ENCODE measurements around the gene TRAF2.

TRAF2 gene

GRCh38 chr9:136963341-136963740 is 77.0 kb downstream of the TRAF2 start:
- no peak for ATAC-seq
- TF ChIP-seq TOX (CRISPR knock-in tag; IDR thresholded peaks at IDR 0.05; ENCODE audit: borderline replicate concordance), result no peak
- no peak for TF ChIP-seq SNAI2 (CRISPR knock-in tag; IDR thresholded peaks at IDR 0.05)
- TF ChIP-seq ZC3H10 (CRISPR knock-in tag; IDR thresholded peaks at IDR 0.05), result no peak
- no peak for TF ChIP-seq OSR1 (CRISPR knock-in tag; IDR thresholded peaks at IDR 0.05)

- no peak for ATAC-seq
Measured at GRCh38 chr9:136963751-136964150, 77.4 kb downstream of the TRAF2 start.

DNA sequence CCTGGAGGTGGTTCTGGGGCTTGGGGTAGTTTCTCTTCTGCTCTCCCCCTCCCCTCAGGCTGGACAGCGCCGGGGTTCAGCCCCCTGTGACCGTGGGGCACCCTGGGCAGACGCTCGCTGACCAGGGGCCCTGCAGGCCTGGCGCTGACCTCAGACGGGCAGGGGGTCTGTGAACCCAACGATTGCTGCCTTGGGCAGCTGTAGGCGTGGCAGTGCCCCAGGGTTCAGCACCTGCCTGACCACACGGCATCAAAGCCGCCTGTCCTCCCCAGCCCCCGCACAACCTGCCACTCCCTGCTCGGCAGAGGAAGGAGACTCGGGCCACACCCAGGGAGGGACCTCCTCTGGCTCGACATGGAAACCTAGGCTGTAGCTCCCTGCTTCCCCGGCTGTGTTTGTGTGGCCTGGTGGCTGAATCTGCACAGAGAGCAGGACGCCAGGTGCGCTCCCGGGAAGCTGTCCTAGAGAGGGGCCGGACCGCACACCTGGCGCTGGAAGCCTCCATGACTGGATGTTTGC is 77.9 kb downstream of the TRAF2 start:
- TF ChIP-seq OSR1 (CRISPR knock-in tag; IDR thresholded peaks at IDR 0.05), result no peak
- TF ChIP-seq ISL1 (CRISPR knock-in tag; IDR thresholded peaks at IDR 0.05), result no peak
- no peak for TF ChIP-seq BACH2 (CRISPR knock-in tag; IDR thresholded peaks at IDR 0.05; ENCODE audit: borderline replicate concordance)
- TF ChIP-seq CSDC2 (CRISPR knock-in tag; IDR thresholded peaks at IDR 0.05), result no peak

More at GRCh38 chr9:136963751-136964150, 77.4 kb downstream of the TRAF2 start:
- TF ChIP-seq CSDC2 (CRISPR knock-in tag; IDR thresholded peaks at IDR 0.05) (no peak), ARNTL (CRISPR knock-in tag; IDR thresholded peaks at IDR 0.05; ENCODE audit: borderline replicate concordance, low read depth) (no peak), TSHZ2 (CRISPR knock-in tag; IDR thresholded peaks at IDR 0.05) (no peak), TOX (CRISPR knock-in tag; IDR thresholded peaks at IDR 0.05; ENCODE audit: borderline replicate concordance) (no peak), ISL1 (CRISPR knock-in tag; IDR thresholded peaks at IDR 0.05) (no peak), CREB5 (CRISPR knock-in tag; IDR thresholded peaks at IDR 0.05; ENCODE audit: low read depth) (no peak)

GRCh38 chr9:136964833-136965422 is 78.6 kb downstream of the TRAF2 start:
- TF ChIP-seq, protein P1, sequence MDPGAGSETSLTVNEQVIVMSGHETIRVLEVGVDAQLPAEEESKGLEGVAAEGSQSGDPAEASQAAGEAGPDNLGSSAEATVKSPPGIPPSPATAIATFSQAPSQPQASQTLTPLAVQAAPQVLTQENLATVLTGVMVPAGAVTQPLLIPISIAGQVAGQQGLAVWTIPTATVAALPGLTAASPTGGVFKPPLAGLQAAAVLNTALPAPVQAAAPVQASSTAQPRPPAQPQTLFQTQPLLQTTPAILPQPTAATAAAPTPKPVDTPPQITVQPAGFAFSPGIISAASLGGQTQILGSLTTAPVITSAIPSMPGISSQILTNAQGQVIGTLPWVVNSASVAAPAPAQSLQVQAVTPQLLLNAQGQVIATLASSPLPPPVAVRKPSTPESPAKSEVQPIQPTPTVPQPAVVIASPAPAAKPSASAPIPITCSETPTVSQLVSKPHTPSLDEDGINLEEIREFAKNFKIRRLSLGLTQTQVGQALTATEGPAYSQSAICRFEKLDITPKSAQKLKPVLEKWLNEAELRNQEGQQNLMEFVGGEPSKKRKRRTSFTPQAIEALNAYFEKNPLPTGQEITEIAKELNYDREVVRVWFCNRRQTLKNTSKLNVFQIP (CRISPR knock-in tag; IDR thresholded peaks at IDR 0.05; ENCODE audit: borderline replicate concordance, low read depth), result no peak
- TF ChIP-seq TOX (CRISPR knock-in tag; IDR thresholded peaks at IDR 0.05; ENCODE audit: borderline replicate concordance), result no peak
- no peak for ATAC-seq

More for the DNA sequence above, 77.9 kb downstream of the TRAF2 start:
- no peak for ATAC-seq

DNA sequence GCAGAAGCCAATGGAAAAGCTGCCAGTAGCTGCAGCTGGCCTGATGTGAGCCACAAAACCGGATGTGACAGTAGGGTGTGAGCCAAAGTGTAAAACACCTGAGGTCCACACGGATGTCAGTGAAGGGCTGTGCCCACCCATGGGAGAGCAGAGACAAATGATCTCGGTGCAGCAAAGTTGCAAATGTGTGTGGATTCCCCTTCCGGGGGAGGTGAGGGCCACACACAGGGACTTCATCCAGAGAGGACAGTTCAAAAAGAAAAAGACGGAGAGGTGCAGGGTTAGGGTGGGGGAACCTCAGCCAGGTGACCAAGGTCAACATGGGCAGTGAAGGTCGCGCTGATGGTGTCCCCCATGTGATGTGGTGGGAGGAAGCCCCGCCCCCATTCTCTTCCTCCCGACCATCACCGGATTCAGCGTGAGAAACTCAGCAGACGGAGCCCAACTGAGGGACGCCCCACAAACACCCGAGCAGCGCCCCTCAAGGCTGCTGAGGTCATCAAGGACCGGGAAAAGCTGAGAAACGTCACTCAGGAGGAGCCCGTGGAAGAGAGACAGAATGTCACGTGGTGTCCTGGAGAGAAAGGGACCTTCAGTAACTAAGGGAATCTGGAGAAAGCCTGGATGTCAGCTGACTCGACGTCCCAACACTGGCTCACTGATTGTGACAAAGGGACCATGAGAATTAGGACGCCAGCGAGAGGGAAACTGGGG is 79.6 kb downstream of the TRAF2 start:
- ATAC-seq, result no peak
- TF ChIP-seq ZFP30 (CRISPR knock-in tag; IDR thresholded peaks at IDR 0.05) (no peak), CSDC2 (CRISPR knock-in tag; IDR thresholded peaks at IDR 0.05) (no peak), ZFP3 (CRISPR knock-in tag; IDR thresholded peaks at IDR 0.05) (no peak), TOX (CRISPR knock-in tag; IDR thresholded peaks at IDR 0.05; ENCODE audit: borderline replicate concordance) (no peak), CREB5 (CRISPR knock-in tag; IDR thresholded peaks at IDR 0.05; ENCODE audit: low read depth) (no peak), ISL1 (CRISPR knock-in tag; IDR thresholded peaks at IDR 0.05) (no peak)
- TF ChIP-seq, protein P2, sequence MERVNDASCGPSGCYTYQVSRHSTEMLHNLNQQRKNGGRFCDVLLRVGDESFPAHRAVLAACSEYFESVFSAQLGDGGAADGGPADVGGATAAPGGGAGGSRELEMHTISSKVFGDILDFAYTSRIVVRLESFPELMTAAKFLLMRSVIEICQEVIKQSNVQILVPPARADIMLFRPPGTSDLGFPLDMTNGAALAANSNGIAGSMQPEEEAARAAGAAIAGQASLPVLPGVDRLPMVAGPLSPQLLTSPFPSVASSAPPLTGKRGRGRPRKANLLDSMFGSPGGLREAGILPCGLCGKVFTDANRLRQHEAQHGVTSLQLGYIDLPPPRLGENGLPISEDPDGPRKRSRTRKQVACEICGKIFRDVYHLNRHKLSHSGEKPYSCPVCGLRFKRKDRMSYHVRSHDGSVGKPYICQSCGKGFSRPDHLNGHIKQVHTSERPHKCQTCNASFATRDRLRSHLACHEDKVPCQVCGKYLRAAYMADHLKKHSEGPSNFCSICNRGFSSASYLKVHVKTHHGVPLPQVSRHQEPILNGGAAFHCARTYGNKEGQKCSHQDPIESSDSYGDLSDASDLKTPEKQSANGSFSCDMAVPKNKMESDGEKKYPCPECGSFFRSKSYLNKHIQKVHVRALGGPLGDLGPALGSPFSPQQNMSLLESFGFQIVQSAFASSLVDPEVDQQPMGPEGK (CRISPR knock-in tag; IDR thresholded peaks at IDR 0.05; ENCODE audit: borderline replicate concordance), result no peak
